MCF 10A (cell line): ENCODE data around the gene WNT7B. TPM values are rescaled to one million over a fixed set of nuclear protein-coding genes. Genes with fewer than 3 reads are reported as not detected.

ENCODE experiments used
- BruUV-seq: library from RNA; stranded (reverse); fragments of 400-500 nt; replicated peaks from 2 replicates; lab custom pipeline; 2021; lab: Mats Ljungman, UMichigan
- CTCF ChIA-PET: fragments of 300-600 bp; sonication (Branson Sonifier 250); formaldehyde crosslinking; extraction: SDS; loops from one replicate; lab custom pipeline; 2021; ENCODE audit warnings: antibody characterized with exemption, inconsistent platforms; lab: Yijun Ruan, JAX
- POLR2A ChIA-PET: fragments of 300-600, 350-650 bp; sonication (Branson Sonifier 250); formaldehyde crosslinking; extraction: SDS; loops from one replicate; lab custom pipeline; 2020; ENCODE audit warnings: antibody characterized with exemption, inconsistent platforms; lab: Yijun Ruan, JAX
- DNase-seq: peaks from one replicate; pipeline ENCODE4 v3.0.0-alpha.2; 2018; ENCODE audit not compliant: unreplicated experiment
- H3K27ac Mint-ChIP-seq: one replicate; pipeline ENCODE4 v1.8.0; 2022; ENCODE audit warnings: mild to moderate bottlenecking, low read depth, mixed read lengths; ENCODE audit not compliant: unreplicated experiment
- H3K27me3 Mint-ChIP-seq: one replicate; pipeline ENCODE4 v1.8.0; 2022; ENCODE audit warnings: mixed read lengths; ENCODE audit not compliant: insufficient read depth, unreplicated experiment
- H3K36me3 Mint-ChIP-seq: one replicate; pipeline ENCODE4 v1.8.0; 2022; ENCODE audit warnings: mild to moderate bottlenecking, moderate library complexity, mixed read lengths; ENCODE audit not compliant: insufficient read depth, unreplicated experiment
- H3K4me1 Mint-ChIP-seq: one replicate; pipeline ENCODE4 v1.8.0; 2022; ENCODE audit warnings: mixed read lengths; ENCODE audit not compliant: insufficient read depth, unreplicated experiment
- H3K4me3 Mint-ChIP-seq: one replicate; pipeline ENCODE4 v1.8.0; 2022; ENCODE audit warnings: mild to moderate bottlenecking, moderate library complexity, mixed read lengths; ENCODE audit not compliant: unreplicated experiment
- H3K9me3 Mint-ChIP-seq: one replicate; pipeline ENCODE4 v1.8.0; 2022; ENCODE audit warnings: mixed read lengths; ENCODE audit not compliant: unreplicated experiment
- intact Hi-C: fragments of 100-400 bp; cut with micrococcal nuclease; formaldehyde crosslinking; loops from 2 replicates; pipeline ENCODE4 v1.14.1; 2022
- total RNA-seq: library from RNA; stranded (reverse); gene quantifications from 2 replicates; pipeline ENCODE4 v1.2.3, GENCODE V29; 2022
- TF ChIP-seq, protein P1 (sequence below): fragments of 200-600 bp; IDR thresholded peaks from one replicate; pipeline ENCODE4 v1.8.0; 2022; ENCODE audit warnings: antibody characterized with exemption, mild to moderate bottlenecking; ENCODE audit not compliant: unreplicated experiment

WNT7B gene
- total RNA-seq, 1 experiment from 2014 or later = 0.28 TPM

DNA sequence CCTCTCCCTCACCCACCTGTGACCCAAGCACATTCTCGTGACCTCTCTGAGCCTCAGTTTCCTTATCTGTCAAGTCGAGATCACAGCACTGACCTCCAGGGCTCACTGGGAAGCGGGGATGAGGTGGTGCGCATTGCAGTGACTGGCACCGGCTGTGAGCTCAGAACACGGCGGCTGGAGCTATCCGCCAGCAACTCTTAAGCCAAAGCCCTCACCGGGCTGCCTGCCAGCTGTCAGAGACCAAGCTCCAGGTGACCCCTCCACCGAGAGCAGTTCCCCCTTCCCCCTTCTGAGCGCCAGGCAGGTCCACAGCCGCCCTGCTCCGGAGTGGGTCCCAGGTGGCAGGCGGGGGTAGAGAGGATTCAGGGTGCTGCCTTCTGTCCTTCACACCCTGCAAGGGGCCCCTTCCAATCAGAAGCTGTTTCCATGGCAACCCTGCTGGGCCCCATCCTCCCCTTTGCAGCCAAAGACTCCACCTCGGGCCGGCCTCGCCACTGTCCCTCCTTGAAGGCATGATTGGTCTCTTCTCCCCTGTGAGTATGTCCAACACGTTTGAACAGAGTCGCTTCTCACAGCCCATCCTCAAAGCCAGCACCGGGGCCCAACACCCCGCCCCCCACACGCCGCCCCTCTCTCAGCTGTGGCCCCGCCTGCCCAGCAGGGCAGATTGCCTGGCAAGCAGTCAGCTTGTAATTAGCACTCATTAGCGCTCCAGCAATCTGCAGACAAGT is 98.7 kb downstream of the WNT7B start:
- CTCF ChIA-PET = interaction anchor here (1.7 kb wide), 1 partner anchor 14 kb away, joined by 15 read pairs; no protein-coding TSS in a partner anchor
- H3K27me3 Mint-ChIP-seq = peaks cover 25% of the 10 kb centered on the region

DNA sequence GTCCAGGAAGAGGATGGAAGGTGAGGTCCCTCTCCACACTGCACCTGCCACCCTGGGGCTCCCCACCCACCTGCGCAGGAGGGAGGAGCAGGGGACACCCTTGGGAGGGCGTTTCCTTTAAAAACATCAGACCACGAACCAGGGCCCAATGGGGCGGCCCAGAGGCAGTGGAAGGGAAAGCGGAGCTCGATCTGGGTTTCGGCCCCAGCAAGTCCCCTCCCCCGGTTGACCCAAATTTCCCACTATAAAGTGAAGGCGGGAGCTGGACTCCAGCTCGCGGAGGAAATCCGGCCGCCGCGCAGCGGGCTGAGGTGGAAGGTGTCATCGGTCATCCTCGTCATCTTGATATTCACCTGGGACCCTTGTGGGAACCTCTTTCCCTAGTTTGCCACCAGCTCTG is 99.3 kb downstream of the WNT7B start:
- no peak for DNase-seq
- BruUV-seq = no TSS peak
- Mint-ChIP-seq H3K27ac (no peak overlapping the region), H3K27me3 (peaks cover 30% of the 10 kb centered on the region), H3K9me3 (peaks cover 13% of the 10 kb centered on the region), H3K36me3 (peaks cover 12% of the 10 kb centered on the region), H3K4me1 (no peaks in the 10 kb centered on the region), H3K4me3 (no peak overlapping the region)
- intact Hi-C loops = no loop called here
- ChIA-PET POLR2A (no interaction called here), CTCF (interaction anchor here (0.6 to 1.7 kb wide), 2 partner anchors 14 to 114 kb away, joined by 3 to 15 read pairs; no protein-coding TSS in a partner anchor)
- TF ChIP-seq, protein P1, sequence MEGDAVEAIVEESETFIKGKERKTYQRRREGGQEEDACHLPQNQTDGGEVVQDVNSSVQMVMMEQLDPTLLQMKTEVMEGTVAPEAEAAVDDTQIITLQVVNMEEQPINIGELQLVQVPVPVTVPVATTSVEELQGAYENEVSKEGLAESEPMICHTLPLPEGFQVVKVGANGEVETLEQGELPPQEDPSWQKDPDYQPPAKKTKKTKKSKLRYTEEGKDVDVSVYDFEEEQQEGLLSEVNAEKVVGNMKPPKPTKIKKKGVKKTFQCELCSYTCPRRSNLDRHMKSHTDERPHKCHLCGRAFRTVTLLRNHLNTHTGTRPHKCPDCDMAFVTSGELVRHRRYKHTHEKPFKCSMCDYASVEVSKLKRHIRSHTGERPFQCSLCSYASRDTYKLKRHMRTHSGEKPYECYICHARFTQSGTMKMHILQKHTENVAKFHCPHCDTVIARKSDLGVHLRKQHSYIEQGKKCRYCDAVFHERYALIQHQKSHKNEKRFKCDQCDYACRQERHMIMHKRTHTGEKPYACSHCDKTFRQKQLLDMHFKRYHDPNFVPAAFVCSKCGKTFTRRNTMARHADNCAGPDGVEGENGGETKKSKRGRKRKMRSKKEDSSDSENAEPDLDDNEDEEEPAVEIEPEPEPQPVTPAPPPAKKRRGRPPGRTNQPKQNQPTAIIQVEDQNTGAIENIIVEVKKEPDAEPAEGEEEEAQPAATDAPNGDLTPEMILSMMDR = no peak

More for the DNA sequence above, 98.7 kb downstream of the WNT7B start:
- no peaks in the 10 kb centered on the region for H3K4me1 Mint-ChIP-seq
- H3K36me3 Mint-ChIP-seq = peaks cover 12% of the 10 kb centered on the region
- intact Hi-C loops = no loop called here
- H3K27ac Mint-ChIP-seq = no peak overlapping the region
- BruUV-seq = no TSS peak
- TF ChIP-seq, protein P1 = no peak
- H3K4me3 Mint-ChIP-seq = no peak overlapping the region
- POLR2A ChIA-PET = no interaction called here
- DNase-seq = no peak
- H3K9me3 Mint-ChIP-seq = peaks cover 7% of the 10 kb centered on the region

DNA sequence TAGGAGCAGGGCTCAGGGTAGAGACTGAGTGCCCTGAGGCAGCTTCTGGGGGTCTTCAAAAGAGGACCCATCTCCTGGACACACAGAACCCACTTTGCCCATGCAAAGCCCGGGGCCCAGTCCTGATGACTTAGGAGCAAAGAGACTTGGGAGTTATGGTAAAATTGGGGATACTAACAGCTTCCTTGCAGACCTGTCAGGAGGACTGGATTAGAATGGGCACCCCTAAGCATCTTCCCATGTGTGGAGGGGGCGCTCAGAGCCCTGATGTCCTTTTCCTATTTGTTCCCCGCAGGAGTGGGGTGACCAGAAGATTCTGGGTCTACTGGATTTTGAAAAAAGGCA is 100.0 kb downstream of the WNT7B start:
- ChIA-PET POLR2A (interaction anchor here (0.8 kb wide), 1 partner anchor 13 kb away, joined by 3 read pairs; no protein-coding TSS in a partner anchor), CTCF (interaction anchor here (0.8 kb wide), 1 partner anchor 13 kb away, joined by 3 read pairs; no protein-coding TSS in a partner anchor)
- BruUV-seq = no TSS peak
- H3K9me3 Mint-ChIP-seq = peaks cover 16% of the 10 kb centered on the region
- H3K27me3 Mint-ChIP-seq = peaks cover 35% of the 10 kb centered on the region
- no peaks in the 10 kb centered on the region for H3K4me1 Mint-ChIP-seq
- no peak overlapping the region for H3K4me3 Mint-ChIP-seq
- DNase-seq = no peak
- TF ChIP-seq, protein P1 = no peak
- peaks cover 12% of the 10 kb centered on the region for H3K36me3 Mint-ChIP-seq
- no peak overlapping the region for H3K27ac Mint-ChIP-seq
- intact Hi-C loops = no loop called here

DNA sequence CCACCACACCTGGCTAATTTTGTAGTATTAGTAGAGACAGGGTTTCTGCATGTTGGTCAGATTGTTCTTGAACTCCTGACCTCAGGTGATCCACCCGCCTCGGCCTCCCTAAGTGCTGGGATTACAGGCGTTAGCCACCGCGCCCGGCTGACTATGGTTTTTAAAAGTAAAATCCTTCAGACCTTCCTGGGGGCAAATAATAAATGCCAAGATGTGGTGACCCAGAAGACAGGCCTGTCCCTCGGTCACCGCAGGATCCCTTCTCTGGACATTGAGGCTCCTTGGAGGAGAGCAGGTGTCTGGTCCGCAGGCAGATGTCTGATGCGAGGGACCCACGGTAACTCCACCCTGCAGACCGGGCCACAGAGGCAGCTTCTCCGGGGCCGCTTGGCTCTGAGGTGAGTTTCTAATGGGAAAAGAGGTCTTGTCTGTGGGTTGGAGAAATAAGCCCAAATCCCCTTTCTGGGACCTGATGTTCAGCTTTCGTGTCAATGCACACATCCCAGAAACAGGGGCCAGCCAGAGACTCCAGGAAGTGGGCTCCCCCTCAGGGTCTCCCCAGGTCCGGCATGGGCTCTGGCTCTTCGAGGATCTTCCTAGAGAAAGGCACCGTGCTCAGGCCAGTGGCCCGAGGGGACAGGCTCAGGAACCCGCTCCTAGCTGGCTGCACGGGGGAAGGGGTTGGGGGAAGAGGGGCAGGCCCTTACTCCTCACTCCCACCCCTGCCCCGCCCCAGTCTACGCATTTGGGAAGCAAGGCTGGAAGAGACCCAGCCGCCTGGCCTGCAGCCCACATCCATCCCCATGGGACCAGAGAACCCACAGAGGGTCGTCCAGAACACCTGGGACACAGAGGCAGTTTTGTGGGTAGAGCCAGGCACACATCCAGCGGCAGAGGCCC is 100.6 kb downstream of the WNT7B start:
- no peak overlapping the region for H3K27ac Mint-ChIP-seq
- POLR2A ChIA-PET = interaction anchor here (0.6 to 0.8 kb wide), 2 partner anchors 13 to 145 kb away, joined by 3 read pairs; no protein-coding TSS in a partner anchor
- no peaks in the 10 kb centered on the region for H3K4me1 Mint-ChIP-seq
- DNase-seq = no peak
- H3K4me3 Mint-ChIP-seq = no peak overlapping the region
- TF ChIP-seq, protein P1 = no peak
- BruUV-seq = no TSS peak
- CTCF ChIA-PET = interaction anchor here (0.8 to 4.3 kb wide), 2 partner anchors 12 to 13 kb away, joined by 3 to 33 read pairs; no protein-coding TSS in a partner anchor
- intact Hi-C loops = no loop called here
- H3K9me3 Mint-ChIP-seq = peaks cover 16% of the 10 kb centered on the region
- H3K36me3 Mint-ChIP-seq = peaks cover 12% of the 10 kb centered on the region
- peaks cover 35% of the 10 kb centered on the region for H3K27me3 Mint-ChIP-seq
